Activated CD4-positive, alpha-beta T cell treated with anti-CD3 and anti-CD28 coated beads, Interleukin-2, Interleukin-4, amounts not matched to agents 100 ng/mL and 50 ng/mL, durations not matched to agents 16 hours and 8 hours (primary cell): ENCODE results near the gene BANP.
"Not testable (repeated sequence)": the region's sequence is repeated elsewhere in the genome, so short reads cannot be mapped to it uniquely, and the experiment has no call there.

Experiments
- DNase-seq: peaks from one replicate; pipeline ENCODE4 v3.0.0-alpha.2; 2020; ENCODE audit warnings: low spot score

BANP gene, protein sequence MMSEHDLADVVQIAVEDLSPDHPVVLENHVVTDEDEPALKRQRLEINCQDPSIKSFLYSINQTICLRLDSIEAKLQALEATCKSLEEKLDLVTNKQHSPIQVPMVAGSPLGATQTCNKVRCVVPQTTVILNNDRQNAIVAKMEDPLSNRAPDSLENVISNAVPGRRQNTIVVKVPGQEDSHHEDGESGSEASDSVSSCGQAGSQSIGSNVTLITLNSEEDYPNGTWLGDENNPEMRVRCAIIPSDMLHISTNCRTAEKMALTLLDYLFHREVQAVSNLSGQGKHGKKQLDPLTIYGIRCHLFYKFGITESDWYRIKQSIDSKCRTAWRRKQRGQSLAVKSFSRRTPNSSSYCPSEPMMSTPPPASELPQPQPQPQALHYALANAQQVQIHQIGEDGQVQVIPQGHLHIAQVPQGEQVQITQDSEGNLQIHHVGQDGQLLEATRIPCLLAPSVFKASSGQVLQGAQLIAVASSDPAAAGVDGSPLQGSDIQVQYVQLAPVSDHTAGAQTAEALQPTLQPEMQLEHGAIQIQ

DNA sequence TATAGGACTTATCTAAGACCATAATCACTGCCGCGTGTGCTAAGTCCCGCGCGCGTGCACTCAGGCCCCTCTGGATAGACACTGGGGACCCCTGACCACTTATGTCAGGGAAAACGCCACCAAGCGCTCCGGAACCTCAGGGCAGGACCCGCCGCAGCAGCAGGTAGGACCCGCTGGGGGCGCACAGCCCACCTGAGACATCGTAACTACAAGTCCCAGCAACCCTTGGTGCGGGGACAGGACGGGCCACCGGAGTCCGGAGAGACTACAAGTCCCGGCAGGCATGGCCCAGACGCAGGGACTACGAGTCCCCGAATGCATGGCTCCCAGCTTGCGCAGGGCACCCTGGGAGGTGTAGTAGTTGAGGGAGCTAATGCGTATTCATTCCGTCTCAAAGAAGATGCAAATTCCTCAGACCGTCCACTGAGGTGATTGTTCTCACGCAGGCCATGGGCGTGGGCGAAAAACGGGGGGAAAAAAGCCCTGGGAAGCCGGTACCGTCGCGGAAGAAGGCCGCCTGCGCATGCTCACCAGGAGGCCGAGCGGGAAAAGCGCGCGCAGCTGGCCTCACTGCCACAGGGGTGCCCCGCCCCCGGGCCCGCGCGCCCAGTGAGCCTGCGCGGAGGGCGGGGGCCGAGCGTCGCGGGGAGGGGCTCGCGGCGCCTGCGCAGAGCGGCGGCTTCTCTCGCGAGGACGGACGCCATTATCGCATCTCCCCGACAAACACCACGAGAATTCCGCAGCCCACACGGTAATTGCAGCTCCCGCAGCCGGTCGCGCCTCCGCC lies at the start of gene BANP:
Gene BANP (plus strand): TSS at position 670 of the 787 bp plus-strand sequence. CDS start 23,682 bp downstream, outside the sequence.
- peak; percentile 98 for DNase-seq

DNA sequence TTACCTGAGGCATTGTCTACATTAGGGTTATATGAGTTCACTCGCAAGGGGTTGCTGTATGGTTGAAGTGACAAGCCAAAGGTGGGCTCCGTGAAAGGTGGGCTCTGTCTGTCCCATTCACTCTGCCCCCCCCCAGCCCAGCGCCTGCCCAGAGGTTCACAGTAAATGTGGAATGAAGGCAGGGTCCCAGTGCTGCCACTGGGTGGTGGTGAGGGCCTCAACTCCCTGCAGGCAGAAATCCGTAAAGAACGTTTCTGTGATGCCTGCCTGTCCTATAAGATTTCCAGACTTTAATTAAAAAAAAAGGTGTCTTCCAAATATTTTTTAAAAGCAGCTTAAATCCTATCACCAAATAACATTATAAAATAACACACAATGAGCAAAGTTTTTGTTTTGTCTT lies 46.3 kb upstream of the BANP start:
- not testable (repeated sequence) for DNase-seq

DNA sequence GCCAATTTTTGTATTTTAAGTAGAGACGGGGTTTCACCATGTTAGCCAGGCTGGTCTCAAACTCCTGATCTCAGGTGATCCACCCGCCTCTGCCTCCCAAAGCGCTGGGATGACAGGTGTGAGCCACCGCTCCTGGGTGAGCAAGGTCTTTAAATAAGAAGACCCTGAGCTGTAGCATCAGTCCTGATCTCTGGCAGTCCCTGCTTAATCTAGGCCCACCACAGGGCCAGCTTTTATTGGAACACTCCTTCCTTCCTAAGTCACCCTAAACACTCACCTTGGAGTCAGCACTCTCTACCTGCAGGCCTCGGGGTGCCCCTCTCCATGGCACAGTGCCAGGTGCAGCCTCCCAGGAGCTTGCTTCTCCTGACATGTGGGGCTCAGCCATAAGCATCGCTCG lies 45.7 kb upstream of the BANP start:
- DNase-seq = not testable (repeated sequence)

DNA sequence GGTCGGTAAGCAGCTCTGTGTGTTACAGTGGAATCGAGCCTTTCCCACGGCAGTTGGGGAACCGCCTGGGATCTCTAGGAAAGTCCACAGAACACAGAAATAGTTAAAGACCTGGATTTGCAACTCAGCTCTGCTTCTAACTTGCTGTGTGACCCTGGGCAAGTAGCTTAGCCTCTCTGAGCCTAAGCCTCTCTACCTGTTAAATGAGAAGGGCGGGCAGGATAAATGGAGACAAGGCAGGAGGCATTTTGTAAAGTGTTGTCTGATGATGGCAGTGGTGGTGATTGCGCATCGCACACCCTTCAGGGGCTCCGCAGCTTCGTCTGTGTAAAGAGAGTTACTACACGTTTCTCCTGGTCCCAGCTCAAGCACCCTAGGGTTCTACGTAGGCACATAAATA lies 43.1 kb upstream of the BANP start:
- DNase-seq = not testable (repeated sequence)

DNA sequence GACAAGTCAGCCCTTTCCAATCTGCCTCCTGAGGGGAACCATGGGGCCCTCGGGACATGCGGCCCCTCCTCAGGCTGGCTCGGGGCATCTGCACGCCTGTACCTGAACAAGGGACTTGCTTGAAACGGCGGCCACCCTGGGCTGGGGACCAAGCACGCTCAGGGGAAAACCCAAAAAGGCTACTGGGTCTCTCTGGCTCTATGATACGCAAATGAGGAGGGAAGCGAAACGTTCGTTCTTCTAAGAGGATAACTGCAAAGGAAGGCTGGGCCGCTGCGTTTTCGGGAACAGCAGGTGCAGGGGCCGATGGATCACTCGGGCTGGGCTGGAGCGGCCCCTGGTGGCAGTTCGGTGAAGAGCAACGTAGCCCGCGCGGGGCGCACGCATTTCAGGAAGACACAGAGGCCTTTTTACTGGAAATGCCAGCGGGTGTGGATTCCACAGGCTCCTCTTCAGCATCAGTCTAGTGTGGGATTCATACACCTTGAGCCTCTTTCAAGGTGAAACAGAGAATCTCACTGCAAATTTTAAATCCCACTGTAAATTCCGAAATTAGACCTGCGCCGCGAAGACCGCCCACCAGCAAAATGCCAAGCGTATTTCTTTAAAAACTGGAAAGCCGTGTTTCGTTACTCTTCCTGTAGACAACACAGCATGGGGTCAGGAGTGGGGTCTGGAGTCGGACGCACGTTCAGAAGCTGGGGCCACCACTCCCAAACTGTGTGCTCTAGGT lies 41.9 kb upstream of the BANP start:
- peak; percentile 89 for DNase-seq

DNA sequence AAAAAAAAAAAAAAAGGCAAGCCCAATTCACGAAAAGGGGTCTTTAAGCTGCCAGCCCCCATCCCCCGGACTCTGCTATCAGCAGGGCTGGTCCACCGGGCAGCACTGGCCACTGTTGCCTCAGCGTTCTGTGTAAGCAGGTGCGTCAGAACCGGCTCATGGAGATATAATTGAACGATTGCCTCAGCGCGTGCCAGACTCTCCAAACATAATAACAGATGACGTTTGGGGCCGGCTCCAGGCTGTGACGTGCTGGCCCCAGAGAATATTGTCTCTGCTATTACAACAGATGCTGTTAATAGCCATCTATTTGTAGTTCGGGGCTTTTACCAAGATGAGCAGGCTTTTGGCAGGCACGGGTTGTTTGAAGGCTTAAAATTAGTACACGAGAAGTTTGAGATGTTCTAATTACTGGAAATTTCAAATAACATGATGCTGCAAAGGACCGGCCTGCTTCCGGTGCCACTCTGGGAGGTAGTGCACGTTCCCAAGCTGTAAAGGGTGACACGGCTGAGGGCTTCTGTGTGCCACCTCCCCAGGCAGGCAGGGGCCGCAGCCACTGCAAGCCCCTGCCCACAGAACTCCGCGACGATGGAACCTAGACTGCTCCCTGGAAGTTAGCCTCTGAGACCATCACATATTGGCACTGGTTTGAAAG lies 40.0 kb upstream of the BANP start:
- not testable (repeated sequence) for DNase-seq

DNA sequence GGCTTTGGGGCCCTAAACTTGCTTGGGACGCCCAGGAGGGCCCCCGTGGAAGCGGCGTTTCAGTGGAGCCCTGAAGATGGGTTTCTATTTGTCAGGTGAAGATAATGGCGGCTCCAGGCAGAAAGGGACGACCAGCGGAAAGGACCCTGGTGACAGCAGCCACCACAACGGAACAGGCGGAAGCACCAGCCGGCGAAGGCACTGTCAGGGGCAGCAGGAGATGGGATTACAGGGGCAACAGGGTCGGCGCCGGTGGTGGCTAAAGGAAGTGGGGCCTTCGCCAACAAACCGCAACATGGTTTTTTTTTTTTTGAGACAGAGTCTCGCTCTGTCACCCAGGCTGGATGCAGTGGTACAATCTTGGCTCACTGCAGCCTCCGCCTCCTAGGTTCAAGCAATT lies 38.5 kb upstream of the BANP start:
- DNase-seq = not testable (repeated sequence)

DNA sequence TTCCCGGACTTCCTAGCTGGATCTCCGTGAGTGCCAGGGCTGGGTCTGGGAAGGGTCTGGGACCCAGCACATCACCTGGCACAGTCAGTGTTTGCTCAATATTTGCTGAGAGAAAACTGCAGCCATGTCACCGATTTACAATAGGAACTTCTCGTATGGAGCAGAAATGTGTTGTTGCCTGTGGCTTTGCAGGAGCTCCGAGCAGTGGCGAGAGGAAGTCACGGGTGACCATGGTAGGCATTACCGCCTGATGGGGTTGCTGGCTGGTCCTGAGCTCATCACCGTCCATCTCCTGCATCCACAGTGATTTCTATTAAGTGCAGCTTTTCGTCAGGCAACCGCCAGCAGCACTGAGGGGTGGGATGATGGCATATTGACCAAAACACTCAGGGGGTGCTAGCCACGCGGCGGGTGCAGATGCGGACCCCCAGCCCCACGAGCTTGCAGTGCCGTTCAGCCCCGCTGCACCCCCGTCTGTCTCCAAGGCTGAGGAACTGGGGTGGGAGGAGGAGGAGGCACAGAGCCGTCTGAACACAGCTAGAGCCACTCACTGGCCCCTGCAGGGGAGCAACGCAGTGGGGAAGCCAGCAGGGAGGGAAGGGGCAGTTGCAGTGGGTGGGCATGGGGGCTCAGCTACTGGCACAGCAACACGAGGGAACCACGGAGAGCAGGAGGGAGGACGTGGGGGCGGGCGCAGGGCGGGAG lies 37.1 kb upstream of the BANP start:
- DNase-seq = not testable (repeated sequence)

DNA sequence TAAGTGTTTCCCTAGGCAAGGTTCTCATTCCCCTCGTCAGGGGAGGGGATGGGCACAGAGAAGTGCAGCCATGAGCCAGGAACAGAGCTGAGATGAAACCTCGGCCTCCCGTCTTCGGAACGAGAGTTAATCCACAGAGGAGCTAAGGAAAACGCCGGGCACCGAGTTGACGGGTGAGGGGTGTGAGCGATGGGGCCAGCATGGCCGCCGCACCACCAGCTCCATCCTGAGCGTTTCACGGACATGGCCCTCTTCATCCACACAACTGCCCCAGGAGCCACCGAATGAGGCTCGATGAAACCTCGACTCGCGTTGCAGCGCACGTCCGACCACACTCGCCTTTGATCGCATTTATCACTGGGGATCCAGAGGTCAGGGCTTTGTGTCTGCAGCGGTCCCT lies 36.4 kb upstream of the BANP start:
- DNase-seq = no peak

DNA sequence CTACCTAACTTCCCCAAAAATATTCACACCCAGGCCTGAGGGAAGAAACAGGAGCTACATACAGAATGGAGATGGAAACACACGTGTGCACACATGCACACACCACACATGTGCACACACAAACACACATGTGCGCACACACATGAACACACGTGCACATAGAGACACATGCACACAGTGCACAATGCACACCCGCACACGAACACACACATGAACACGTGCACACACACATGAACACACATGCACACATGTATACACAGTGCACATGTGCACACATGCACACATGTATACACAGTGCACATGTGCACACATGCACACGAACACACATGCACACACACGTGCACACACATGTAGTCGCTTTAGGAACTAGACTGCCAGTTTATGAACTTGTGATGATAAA lies 33.7 kb upstream of the BANP start:
- DNase-seq = no peak

DNA sequence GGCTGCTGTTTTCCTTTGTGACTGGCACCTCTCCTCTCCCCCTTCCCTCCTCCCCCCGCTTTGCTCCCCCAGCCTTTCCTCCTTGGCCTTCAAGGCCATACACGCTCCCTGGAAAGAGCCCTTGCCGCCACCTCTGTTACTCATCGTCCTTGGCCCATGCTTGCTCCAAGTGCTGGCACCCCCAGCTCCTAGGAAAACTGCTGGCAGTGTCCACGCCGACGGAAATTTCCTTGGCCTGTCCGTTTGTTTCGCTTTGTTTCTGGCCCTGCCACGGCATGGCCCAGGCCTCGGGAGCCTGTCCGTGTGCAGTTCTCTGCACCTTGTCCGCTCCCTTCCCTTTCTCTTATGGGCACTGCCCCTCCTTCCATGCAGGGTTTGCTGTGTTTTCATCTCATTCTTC lies 32.9 kb upstream of the BANP start:
- no peak for DNase-seq

DNA sequence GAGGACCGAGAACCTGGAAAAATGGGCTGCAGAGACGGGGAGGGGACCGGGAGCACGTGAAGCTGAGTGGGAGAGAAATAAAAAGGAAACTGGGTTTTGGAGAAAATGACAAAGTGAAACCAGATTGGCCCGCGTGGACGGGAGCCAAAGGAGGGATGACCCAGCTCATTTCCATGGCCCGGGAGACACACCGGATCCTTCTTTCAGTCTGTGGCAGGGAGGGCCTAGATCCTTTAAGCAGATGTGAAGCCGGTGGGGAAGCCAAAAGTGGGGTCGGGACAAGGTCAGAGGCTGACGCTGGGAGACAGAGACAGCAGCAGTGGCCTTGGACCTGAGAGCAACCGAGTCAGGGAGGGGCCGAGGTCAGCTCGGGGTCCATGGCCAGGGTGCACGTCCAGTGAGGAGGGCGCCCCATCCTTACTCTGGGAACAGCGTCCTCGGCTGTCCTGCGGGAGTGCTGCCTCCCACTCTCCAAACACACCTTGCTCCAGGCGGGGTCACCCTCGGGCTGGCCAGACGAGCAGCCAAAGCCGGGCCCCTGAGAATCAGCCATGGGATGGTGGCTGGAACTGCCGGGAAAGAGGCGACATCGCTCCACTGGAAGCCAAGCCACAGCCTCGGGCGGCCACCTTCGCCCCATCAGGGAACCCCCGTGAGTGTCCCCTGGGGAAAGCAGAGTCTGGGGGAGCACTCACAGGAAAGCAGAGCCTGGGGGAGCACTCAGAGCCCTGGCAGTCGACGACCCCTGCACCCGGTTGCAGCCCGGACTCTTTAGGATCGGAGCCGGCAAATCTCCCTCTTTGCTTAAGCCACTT lies 32.2 kb upstream of the BANP start:
- no peak for DNase-seq

DNA sequence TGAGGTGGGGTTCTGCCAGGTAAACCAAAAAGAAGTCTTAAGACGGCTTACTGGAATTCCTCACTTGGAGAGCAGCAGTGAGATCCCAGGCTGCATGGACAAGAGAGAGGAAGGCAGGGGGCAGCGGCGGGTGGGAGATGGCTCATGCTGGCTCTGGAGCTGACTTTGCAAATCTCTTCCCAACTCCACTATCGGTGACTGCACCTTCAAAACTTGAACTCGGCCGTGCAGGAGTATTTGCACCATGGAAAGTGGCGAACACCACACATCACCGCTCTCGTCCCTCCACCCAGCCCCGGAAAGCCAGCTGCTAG lies 31.6 kb upstream of the BANP start:
- no peak for DNase-seq

DNA sequence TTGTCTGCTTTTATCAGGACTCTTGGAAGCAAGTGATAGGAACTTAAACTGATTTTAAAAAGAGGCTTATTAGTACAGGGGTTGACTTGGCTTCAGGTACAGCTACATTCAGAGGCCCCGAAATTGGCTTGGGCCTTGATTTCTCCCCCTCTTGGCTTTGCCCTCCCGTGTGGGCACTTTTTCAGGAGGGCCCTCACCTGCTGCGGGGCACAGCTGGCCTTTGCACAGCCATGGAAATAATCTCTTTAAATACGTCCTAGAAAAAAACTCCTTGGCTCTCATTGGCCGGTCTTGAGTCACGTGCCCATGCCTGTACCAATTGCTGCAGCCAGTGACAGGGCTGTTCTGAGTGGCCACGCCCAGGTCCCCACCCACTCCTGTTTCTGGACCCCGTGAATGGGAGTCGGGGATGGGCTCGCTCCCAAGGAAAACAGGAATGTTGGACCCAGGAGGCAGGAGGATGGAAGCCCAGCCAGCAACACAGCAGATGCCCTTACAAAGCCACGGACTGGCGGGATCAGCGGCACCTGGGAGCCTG lies 29.9 kb upstream of the BANP start:
- DNase-seq = no peak

DNA sequence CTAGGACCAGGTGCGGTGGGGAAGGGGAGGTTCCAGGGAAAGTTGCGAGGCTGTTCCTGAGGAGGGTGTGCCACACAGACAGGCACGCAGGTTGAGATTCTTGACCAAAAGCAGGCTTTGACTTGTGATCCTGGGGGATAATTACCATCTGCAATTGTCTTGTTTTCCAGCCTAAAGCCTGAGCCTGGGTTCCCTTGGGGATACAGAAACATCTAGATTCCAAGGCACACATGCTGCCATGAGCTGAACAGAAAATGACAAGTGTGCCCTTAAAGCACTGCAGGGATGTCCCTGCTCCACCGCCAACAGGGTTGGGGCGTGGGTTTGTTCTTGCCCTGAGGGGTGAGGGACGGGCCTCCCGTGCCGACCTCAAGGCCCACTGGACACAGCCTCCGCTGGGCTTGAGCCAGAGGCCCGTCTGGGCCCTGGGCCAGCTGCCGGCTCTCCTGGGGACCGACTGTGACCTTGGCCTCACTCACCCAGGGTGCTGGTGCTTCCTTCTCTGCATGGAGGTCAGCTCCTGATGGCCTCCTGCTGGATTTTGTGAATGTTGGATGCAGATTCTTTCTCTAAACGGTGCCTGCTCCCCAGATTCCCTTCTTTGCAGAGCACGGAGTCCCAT lies 28.9 kb upstream of the BANP start:
- no peak for DNase-seq

DNA sequence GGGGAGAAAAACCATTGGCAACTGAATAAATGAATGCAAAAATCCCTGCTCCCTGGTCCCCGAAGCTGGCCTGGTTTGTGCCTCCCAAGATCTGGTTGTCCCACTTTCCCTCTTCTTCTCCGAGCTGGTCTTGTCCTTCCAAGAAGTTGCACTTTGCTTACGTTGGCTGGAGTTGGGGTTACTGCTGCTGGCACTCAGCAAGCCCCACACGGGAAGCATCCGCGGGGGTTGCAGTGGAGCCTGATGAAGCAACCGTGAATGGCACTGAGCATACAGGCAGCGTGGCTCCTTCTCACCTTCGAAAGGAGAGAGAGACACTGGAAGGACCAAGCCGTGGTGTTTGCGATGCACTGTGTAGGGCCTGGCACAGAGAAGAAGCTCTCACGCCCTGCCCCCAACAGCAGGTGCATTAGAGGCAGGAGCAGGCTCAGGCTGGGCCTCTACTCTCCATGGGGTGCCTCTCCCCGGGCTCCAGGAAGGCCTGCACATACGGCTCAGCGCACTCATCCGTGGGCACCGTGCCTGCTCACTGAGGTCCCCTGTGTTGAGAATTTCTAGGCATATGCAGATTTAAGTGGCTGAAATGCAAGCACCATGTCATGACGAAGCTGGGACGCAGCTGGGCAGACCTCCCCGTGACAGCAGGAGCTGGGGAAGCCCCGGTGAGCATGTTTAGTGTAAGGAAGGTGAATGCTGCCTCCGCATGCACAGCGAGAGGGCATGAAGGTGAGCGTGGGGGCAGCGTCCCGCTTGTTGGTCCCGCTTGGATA lies 27.0 kb upstream of the BANP start:
- no peak for DNase-seq

DNA sequence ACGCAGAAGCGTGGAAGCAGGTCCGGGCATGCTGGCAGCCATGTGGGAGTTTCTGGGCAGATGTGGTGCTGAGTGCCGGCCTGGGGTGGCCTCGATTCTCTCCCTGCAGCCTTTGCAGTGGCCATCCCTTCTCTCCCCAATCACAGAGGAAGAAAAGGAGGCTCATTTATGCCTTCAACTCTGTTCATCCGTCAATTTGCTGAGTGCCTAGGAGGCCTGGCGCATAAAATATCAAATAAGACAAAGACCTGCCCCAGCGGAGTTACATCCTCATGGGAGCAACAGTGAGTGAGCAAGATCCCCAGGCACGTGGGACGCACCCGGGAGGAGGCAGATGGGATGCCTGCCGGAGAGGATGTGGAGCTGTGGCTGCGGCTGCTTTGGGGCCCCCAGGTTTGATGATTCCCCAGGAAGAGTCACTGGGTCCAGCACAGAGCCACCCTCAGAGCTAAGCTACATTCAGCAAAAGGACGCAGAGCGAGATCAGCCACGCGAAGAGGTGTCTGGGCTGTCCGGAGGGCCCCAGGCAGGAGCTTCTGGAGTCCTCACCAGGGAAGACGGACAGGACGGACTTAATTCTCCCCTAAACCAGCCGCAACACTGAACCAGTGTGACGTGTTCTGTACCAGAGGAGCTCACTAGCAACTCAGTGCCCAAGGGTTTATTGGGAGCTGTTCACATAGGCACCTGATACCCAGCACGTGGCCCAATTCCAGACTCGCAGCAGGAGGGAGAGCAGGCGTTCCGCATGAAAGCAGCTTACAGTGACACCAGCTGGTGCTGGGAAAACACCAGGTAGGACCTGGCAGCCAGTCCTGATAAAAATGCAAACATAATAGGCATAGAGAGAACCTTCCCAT lies 26.2 kb upstream of the BANP start:
- no peak for DNase-seq
